Testis (tissue), 3 donors: ENCODE data around the gene ERBB4. TPM values are rescaled to one million over a fixed set of nuclear protein-coding genes. Genes with fewer than 3 reads are reported as not detected.
A peak's percentile ranks its signal among the peaks of the same experiment; 100 is the strongest.

Experiments used
- DNase-seq: peaks from one replicate; pipeline ENCODE4 v3.0.0-alpha.2; 2019
- H3K27ac ChIP-seq, 2 donors: fragments of 200-600 bp; sonication (generic); one replicate each; pipeline ENCODE4 v1.5.1; 2019
- H3K27me3 ChIP-seq: fragments of 200-600 bp; sonication (generic); one replicate; pipeline ENCODE4 v1.5.1; 2019
- H3K36me3 ChIP-seq: fragments of 200-600 bp; sonication (generic); one replicate; pipeline ENCODE4 v1.5.1; 2017; ENCODE audit warnings: low read depth; ENCODE audit errors: missing control alignments
- H3K4me1 ChIP-seq: fragments of 200-600 bp; sonication (generic); one replicate; pipeline ENCODE4 v1.5.1; 2019
- H3K4me3 ChIP-seq, 2 donors: fragments of 200-600 bp; sonication (generic); one replicate each; pipeline ENCODE4 v1.5.1; 2017 to 2019
- H3K9me3 ChIP-seq: fragments of 200-600 bp; sonication (generic); one replicate; pipeline ENCODE4 v1.5.1; 2017
- POLR2A ChIP-seq: fragments of 450-650 bp; IDR thresholded peaks from one replicate; pipeline ENCODE4 v1.6.1; 2017; ENCODE audit warnings: antibody characterized with exemption, mild to moderate bottlenecking, moderate library complexity
- WGBS, 2 donors: methylation state at CpG; one replicate each; pipeline ENCODE4 v1.1.5; 2018; 5-methylcytosine and 5-hydroxymethylcytosine counted together
- intact Hi-C: fragments of 100-400 bp; cut with DNase I; formaldehyde crosslinking; loops from one replicate; pipeline ENCODE4 v1.15.1; 2023; ENCODE audit warnings: low total_unique reads
- polyA plus RNA-seq: library from polyadenylated mRNA; stranded (reverse); fragments of 350-450 nt; fragmentation: Illumina TruSeq; extraction: RNeasy Lipid Tissue Mini Kit (QIAGEN cat#74804); gene quantifications from one replicate; pipeline ENCODE4 v1.2.3, GENCODE V29; 2014; ENCODE audit warnings: low read depth, low replicate concordance; ENCODE audit not compliant: insufficient read depth
- total RNA-seq, 2 donors: library from RNA; depleted of rRNA; stranded (reverse); fragments of >200 nt; gene quantifications; one replicate each; pipeline ENCODE4 v1.2.3, GENCODE V29; 2016
- TF ChIP-seq, protein P1 (sequence below), 3 experiments: fragments of 450-650 bp in 2 of 3; fragments of 200-600 bp in 1 of 3; sonication (generic) in 1 of 3; IDR thresholded peaks; one replicate each; pipeline ENCODE4 v1.5.1; 2016 to 2019; ENCODE audit warnings: antibody characterized with exemption in 3 of 3, mild to moderate bottlenecking in 2 of 3, moderate library complexity in 1 of 3

ERBB4 gene
- total and polyA plus RNA-seq, 3 donors from 2014 or later: 6.1 to 62.7 (median 47.7) TPM

- Histone ChIP-seq H3K9me3 (no peaks in the 10 kb centered on the region), H3K4me1 (no peaks in the 10 kb centered on the region), H3K27me3 (no peaks in the 10 kb centered on the region), H3K27ac (peak overlapping the region; percentile 82 to 91), H3K4me3 (peak overlapping the region; percentile 60 to 79), H3K36me3 (no peaks in the 10 kb centered on the region)
- intact Hi-C loops: no loop called here
- WGBS, 2 donors: 12 to 13% methylated on average over 29 to 30 of the region's 30 CpGs
- DNase-seq: peak; percentile 94
- TF ChIP-seq, protein P1, sequence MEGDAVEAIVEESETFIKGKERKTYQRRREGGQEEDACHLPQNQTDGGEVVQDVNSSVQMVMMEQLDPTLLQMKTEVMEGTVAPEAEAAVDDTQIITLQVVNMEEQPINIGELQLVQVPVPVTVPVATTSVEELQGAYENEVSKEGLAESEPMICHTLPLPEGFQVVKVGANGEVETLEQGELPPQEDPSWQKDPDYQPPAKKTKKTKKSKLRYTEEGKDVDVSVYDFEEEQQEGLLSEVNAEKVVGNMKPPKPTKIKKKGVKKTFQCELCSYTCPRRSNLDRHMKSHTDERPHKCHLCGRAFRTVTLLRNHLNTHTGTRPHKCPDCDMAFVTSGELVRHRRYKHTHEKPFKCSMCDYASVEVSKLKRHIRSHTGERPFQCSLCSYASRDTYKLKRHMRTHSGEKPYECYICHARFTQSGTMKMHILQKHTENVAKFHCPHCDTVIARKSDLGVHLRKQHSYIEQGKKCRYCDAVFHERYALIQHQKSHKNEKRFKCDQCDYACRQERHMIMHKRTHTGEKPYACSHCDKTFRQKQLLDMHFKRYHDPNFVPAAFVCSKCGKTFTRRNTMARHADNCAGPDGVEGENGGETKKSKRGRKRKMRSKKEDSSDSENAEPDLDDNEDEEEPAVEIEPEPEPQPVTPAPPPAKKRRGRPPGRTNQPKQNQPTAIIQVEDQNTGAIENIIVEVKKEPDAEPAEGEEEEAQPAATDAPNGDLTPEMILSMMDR (IDR thresholded peaks at IDR 0.05): no peak
- TF ChIP-seq POLR2A: no peak
Observed at GRCh38 chr2:212539072-212539880, 674 bp upstream of the ERBB4 start.

- 0% methylated on average over 17 to 43 of the region's 44 CpGs for WGBS, 2 donors
Observed at GRCh38 chr2:212537726-212538304, 787 bp downstream of the ERBB4 start.

GRCh38 chr2:212536817-212537725, 1.5 kb downstream of the ERBB4 start:
- H3K9me3 ChIP-seq: no peaks in the 10 kb centered on the region
- intact Hi-C loops: no loop called here
- H3K4me1 ChIP-seq: no peaks in the 10 kb centered on the region
- no peak for TF ChIP-seq POLR2A
- TF ChIP-seq, protein P1 (IDR thresholded peaks at IDR 0.05): no peak
- peak overlapping the region; percentile 82 to 91 for H3K27ac ChIP-seq
- peak; percentile 60 for DNase-seq
- 0 to 2% methylated on average over 33 to 56 of the region's 56 CpGs for WGBS, 2 donors
- H3K4me3 ChIP-seq: peak overlapping the region; percentile 60 to 79
- no peaks in the 10 kb centered on the region for H3K27me3 ChIP-seq
- H3K36me3 ChIP-seq: no peaks in the 10 kb centered on the region

More at GRCh38 chr2:212537726-212538304, 787 bp downstream of the ERBB4 start:
- TF ChIP-seq POLR2A: no peak
- TF ChIP-seq, protein P1 (IDR thresholded peaks at IDR 0.05): no peak
- H3K4me1 ChIP-seq: no peaks in the 10 kb centered on the region
- H3K27me3 ChIP-seq: no peaks in the 10 kb centered on the region
- no peaks in the 10 kb centered on the region for H3K36me3 ChIP-seq
- H3K4me3 ChIP-seq: peak overlapping the region; percentile 60 to 79
- peak overlapping the region; percentile 82 to 91 for H3K27ac ChIP-seq
- DNase-seq: no peak
- no peaks in the 10 kb centered on the region for H3K9me3 ChIP-seq
- intact Hi-C loops: no loop called here

DNA sequence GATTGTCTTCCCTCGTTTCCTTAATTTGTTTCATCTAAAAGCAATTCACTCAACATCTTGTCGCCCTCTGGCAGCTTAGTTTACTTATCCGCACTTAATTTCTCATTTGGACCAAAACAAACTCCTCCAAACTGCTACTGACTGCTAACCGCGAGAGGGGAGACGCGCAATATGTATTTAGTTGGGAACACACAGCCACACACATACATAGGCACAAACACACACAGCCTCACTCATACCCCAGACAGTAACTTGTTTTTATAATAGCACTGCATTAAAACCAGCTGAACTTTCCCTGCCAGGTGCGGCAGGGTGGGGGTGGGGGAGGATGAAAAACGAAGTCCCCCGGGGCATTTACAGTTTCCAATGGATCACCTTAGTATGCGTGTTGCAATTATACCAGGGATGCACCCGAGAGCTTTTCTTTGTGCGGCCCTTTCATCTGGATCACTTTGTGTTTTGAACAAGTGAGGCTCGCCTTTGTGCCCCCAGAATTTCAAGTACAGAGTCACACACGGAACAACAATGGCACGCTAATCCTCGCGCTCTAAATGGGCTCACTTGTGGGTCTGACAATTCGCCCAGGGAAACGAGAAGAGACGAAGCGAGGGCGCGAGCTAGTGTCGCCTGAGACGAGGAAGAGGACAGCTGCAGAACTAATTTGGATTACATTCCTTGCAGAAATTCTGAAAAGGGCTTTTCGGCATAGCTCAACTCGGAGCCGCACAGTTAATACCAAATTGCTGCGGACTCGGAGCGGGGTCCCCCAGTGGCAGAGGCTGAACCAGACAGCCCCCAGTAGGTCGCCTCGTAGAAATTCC, 2.4 kb downstream of the ERBB4 start:
- DNase-seq: peak; percentile 50
- no peaks in the 10 kb centered on the region for H3K4me1 ChIP-seq
- H3K4me3 ChIP-seq: peak overlapping the region; percentile 60 to 79
- 14 to 16% methylated on average over 34 of the region's 34 CpGs for WGBS, 2 donors
- TF ChIP-seq, protein P1 (IDR thresholded peaks at IDR 0.05): no peak
- no peak for TF ChIP-seq POLR2A
- no peaks in the 10 kb centered on the region for H3K9me3 ChIP-seq
- H3K36me3 ChIP-seq: no peaks in the 10 kb centered on the region
- intact Hi-C loops: no loop called here
- no peaks in the 10 kb centered on the region for H3K27me3 ChIP-seq
- H3K27ac ChIP-seq: peak overlapping the region; percentile 82 to 91
